Activated CD4-positive, alpha-beta memory T cell treated with anti-CD3 and anti-CD28 coated beads for 36 hours (primary cell): ENCODE measurements around the gene NFIX. TPM values are rescaled to one million over a fixed set of nuclear protein-coding genes. Genes with fewer than 3 reads are reported as not detected.

Experiments used
- CTCF ChIA-PET: fragments of 350-600 bp; sonication (Branson Sonifier 250); formaldehyde crosslinking; loops from one replicate; lab custom pipeline; 2021; ENCODE audit warnings: antibody characterized with exemption, inconsistent platforms; lab: Charles Lee
- POLR2A ChIA-PET: fragments of 350-600 bp; sonication (Branson Sonifier 250); formaldehyde crosslinking; loops from one replicate; lab custom pipeline; 2021; ENCODE audit warnings: antibody characterized with exemption; lab: Charles Lee
- DNase-seq: peaks from one replicate; pipeline ENCODE4 v3.0.0-alpha.2; 2020
- H3K27ac Mint-ChIP-seq: one replicate; pipeline ENCODE4 v1.8.0; 2021; ENCODE audit warnings: mixed read lengths
- H3K27me3 Mint-ChIP-seq: one replicate; pipeline ENCODE4 v1.8.0; 2021; ENCODE audit warnings: mixed read lengths
- H3K36me3 Mint-ChIP-seq: one replicate; pipeline ENCODE4 v1.8.0; 2021; ENCODE audit warnings: mixed read lengths
- H3K4me1 Mint-ChIP-seq: one replicate; pipeline ENCODE4 v1.8.0; 2021; ENCODE audit warnings: low read depth, mixed read lengths
- H3K4me3 Mint-ChIP-seq: one replicate; pipeline ENCODE4 v1.8.0; 2021; ENCODE audit warnings: mild to moderate bottlenecking, mixed read lengths
- H3K9me3 Mint-ChIP-seq: one replicate; pipeline ENCODE4 v1.8.0; 2021; ENCODE audit warnings: mixed read lengths
- intact Hi-C: fragments of 100-400 bp; cut with micrococcal nuclease; formaldehyde crosslinking; loops from one replicate; pipeline ENCODE4 v1.15.1; 2023
- total RNA-seq, 2 experiments: library from RNA; stranded (reverse); gene quantifications; one replicate each; pipeline ENCODE4 v1.2.3, GENCODE V29; 2021

The NFIX gene
- total RNA-seq, 2 experiments from 2014 or later, result 1.6 to 2.0 TPM

- Mint-ChIP-seq H3K27ac (no peak overlapping the region), H3K27me3 (peaks cover 17% of the 10 kb centered on the region), H3K36me3 (peaks cover 4% of the 10 kb centered on the region), H3K9me3 (no peaks in the 10 kb centered on the region), H3K4me3 (no peak overlapping the region), H3K4me1 (peaks cover 10% of the 10 kb centered on the region)
- no peak for DNase-seq
- intact Hi-C loops, result no loop called here
- ChIA-PET POLR2A (no interaction called here), CTCF (interaction anchor here (1.0 to 4.1 kb wide), 7 partner anchors 15 to 66 kb away, joined by 3 to 27 read pairs (median 8); no protein-coding TSS in a partner anchor)
Observed at GRCh38 chr19:13028027-13028426, 32.8 kb downstream of the NFIX start.

- no peak for DNase-seq
- ChIA-PET CTCF (interaction anchor here (0.7 to 5.0 kb wide), 8 partner anchors 14 to 65 kb away, joined by 3 to 40 read pairs (median 10); no protein-coding TSS in a partner anchor), POLR2A (no interaction called here)
- intact Hi-C loops, result no loop called here
- no peak overlapping the region for H3K4me3 Mint-ChIP-seq
- peaks cover under 1% of the 10 kb centered on the region for H3K36me3 Mint-ChIP-seq
- H3K9me3 Mint-ChIP-seq, result no peaks in the 10 kb centered on the region
- H3K27ac Mint-ChIP-seq, result no peak overlapping the region
- peaks cover 12% of the 10 kb centered on the region for H3K27me3 Mint-ChIP-seq
- peaks cover 7% of the 10 kb centered on the region for H3K4me1 Mint-ChIP-seq
Observed at GRCh38 chr19:13029301-13029880, 34.1 kb downstream of the NFIX start.

GRCh38 chr19:13029893-13030292, 34.6 kb downstream of the NFIX start:
- Mint-ChIP-seq H3K27me3 (peaks cover 8% of the 10 kb centered on the region), H3K4me1 (peaks cover 5% of the 10 kb centered on the region), H3K9me3 (no peaks in the 10 kb centered on the region), H3K4me3 (no peak overlapping the region), H3K27ac (no peak overlapping the region), H3K36me3 (no peaks in the 10 kb centered on the region)
- POLR2A ChIA-PET, result no interaction called here
- CTCF ChIA-PET, result interaction anchor here (0.7 to 5.0 kb wide), 6 partner anchors 13 to 64 kb away, joined by 3 to 40 read pairs (median 14); no protein-coding TSS in a partner anchor
- intact Hi-C loops, result loop anchor here (5.0 kb wide), 2 partner anchors 48 to 62 kb away; no protein-coding TSS in a partner anchor
- peak; percentile 37 for DNase-seq

GRCh38 chr19:13031917-13032623, 36.8 kb downstream of the NFIX start:
- CTCF ChIA-PET, result interaction anchor here (0.6 to 5.0 kb wide), 4 partner anchors 29 to 771 kb away, joined by 3 to 42 read pairs (median 25); no protein-coding TSS in a partner anchor
- DNase-seq, result no peak
- intact Hi-C loops, result loop anchor here (5.0 kb wide), 2 partner anchors 50 to 60 kb away; no protein-coding TSS in a partner anchor

GRCh38 chr19:13032837-13033236, 37.6 kb downstream of the NFIX start:
- H3K27me3 Mint-ChIP-seq, result no peaks in the 10 kb centered on the region
- H3K4me1 Mint-ChIP-seq, result peaks cover 5% of the 10 kb centered on the region
- H3K36me3 Mint-ChIP-seq, result no peaks in the 10 kb centered on the region
- H3K4me3 Mint-ChIP-seq, result no peak overlapping the region
- intact Hi-C loops, result loop anchor here (5.0 kb wide), 2 partner anchors 51 to 59 kb away; no protein-coding TSS in a partner anchor
- no peak overlapping the region for H3K27ac Mint-ChIP-seq
- ChIA-PET POLR2A (no interaction called here), CTCF (interaction anchor here (0.6 to 5.0 kb wide), 7 partner anchors 11 to 72 kb away, joined by 3 to 42 read pairs (median 7); no protein-coding TSS in a partner anchor)
- no peaks in the 10 kb centered on the region for H3K9me3 Mint-ChIP-seq
- DNase-seq, result no peak

More at GRCh38 chr19:13031917-13032623, 36.8 kb downstream of the NFIX start:
- no peaks in the 10 kb centered on the region for H3K27me3 Mint-ChIP-seq
- H3K9me3 Mint-ChIP-seq, result no peaks in the 10 kb centered on the region
- no peak overlapping the region for H3K27ac Mint-ChIP-seq
- POLR2A ChIA-PET, result no interaction called here
- peaks cover 5% of the 10 kb centered on the region for H3K4me1 Mint-ChIP-seq
- H3K36me3 Mint-ChIP-seq, result no peaks in the 10 kb centered on the region
- H3K4me3 Mint-ChIP-seq, result no peak overlapping the region

GRCh38 chr19:13033244-13033643, 38.0 kb downstream of the NFIX start:
- Mint-ChIP-seq H3K27ac (no peak overlapping the region), H3K9me3 (no peaks in the 10 kb centered on the region), H3K27me3 (no peaks in the 10 kb centered on the region), H3K4me1 (peaks cover 5% of the 10 kb centered on the region), H3K36me3 (no peaks in the 10 kb centered on the region), H3K4me3 (no peak overlapping the region)
- ChIA-PET POLR2A (no interaction called here), CTCF (interaction anchor here (0.6 to 5.0 kb wide), 16 partner anchors 9 to 229 kb away, joined by 3 to 42 read pairs (median 5); no protein-coding TSS in a partner anchor)
- no peak for DNase-seq
- intact Hi-C loops, result loop anchor here (5.0 kb wide), 2 partner anchors 51 to 59 kb away; no protein-coding TSS in a partner anchor

- no peaks in the 10 kb centered on the region for H3K9me3 Mint-ChIP-seq
- DNase-seq, result peak; percentile 60
- H3K27ac Mint-ChIP-seq, result no peak overlapping the region
- H3K4me3 Mint-ChIP-seq, result no peak overlapping the region
- intact Hi-C loops, result loop anchor here (5.0 kb wide), 2 partner anchors 52 to 58 kb away; no protein-coding TSS in a partner anchor
- H3K27me3 Mint-ChIP-seq, result no peaks in the 10 kb centered on the region
- POLR2A ChIA-PET, result no interaction called here
- no peaks in the 10 kb centered on the region for H3K36me3 Mint-ChIP-seq
- CTCF ChIA-PET, result interaction anchor here (0.6 to 5.0 kb wide), 19 partner anchors 10 to 229 kb away, joined by 3 to 42 read pairs (median 4); no protein-coding TSS in a partner anchor
- peaks cover 5% of the 10 kb centered on the region for H3K4me1 Mint-ChIP-seq
Observed at GRCh38 chr19:13033819-13034611, 38.7 kb downstream of the NFIX start.

GRCh38 chr19:13034636-13035035, 39.4 kb downstream of the NFIX start:
- no peaks in the 10 kb centered on the region for H3K36me3 Mint-ChIP-seq
- intact Hi-C loops, result loop anchor here (5.0 kb wide), 2 partner anchors 52 to 58 kb away; no protein-coding TSS in a partner anchor
- no peaks in the 10 kb centered on the region for H3K27me3 Mint-ChIP-seq
- CTCF ChIA-PET, result interaction anchor here (1.1 to 5.0 kb wide), 9 partner anchors 13 to 69 kb away, joined by 3 to 42 read pairs (median 7); no protein-coding TSS in a partner anchor
- peaks cover 5% of the 10 kb centered on the region for H3K4me1 Mint-ChIP-seq
- no peak overlapping the region for H3K27ac Mint-ChIP-seq
- POLR2A ChIA-PET, result no interaction called here
- H3K4me3 Mint-ChIP-seq, result no peak overlapping the region
- H3K9me3 Mint-ChIP-seq, result no peaks in the 10 kb centered on the region
- no peak for DNase-seq

GRCh38 chr19:13035820-13036365, 40.6 kb downstream of the NFIX start:
- Mint-ChIP-seq H3K4me3 (no peak overlapping the region), H3K27ac (no peak overlapping the region), H3K9me3 (no peaks in the 10 kb centered on the region), H3K36me3 (no peaks in the 10 kb centered on the region), H3K27me3 (no peaks in the 10 kb centered on the region), H3K4me1 (peaks cover 5% of the 10 kb centered on the region)
- POLR2A ChIA-PET, result no interaction called here
- intact Hi-C loops, result no loop called here
- no peak for DNase-seq
- CTCF ChIA-PET, result no interaction called here

GRCh38 chr19:13036366-13036976, 41.2 kb downstream of the NFIX start:
- Mint-ChIP-seq H3K27ac (no peak overlapping the region), H3K36me3 (no peaks in the 10 kb centered on the region), H3K27me3 (no peaks in the 10 kb centered on the region), H3K4me1 (peaks cover 5% of the 10 kb centered on the region), H3K9me3 (no peaks in the 10 kb centered on the region), H3K4me3 (no peak overlapping the region)
- ChIA-PET POLR2A (no interaction called here), CTCF (no interaction called here)
- no peak for DNase-seq
- intact Hi-C loops, result no loop called here

- ChIA-PET CTCF (no interaction called here), POLR2A (no interaction called here)
- Mint-ChIP-seq H3K27me3 (no peaks in the 10 kb centered on the region), H3K9me3 (no peaks in the 10 kb centered on the region), H3K4me3 (no peak overlapping the region), H3K4me1 (peaks cover 5% of the 10 kb centered on the region), H3K27ac (no peak overlapping the region), H3K36me3 (no peaks in the 10 kb centered on the region)
- no peak for DNase-seq
- intact Hi-C loops, result no loop called here
Observed at GRCh38 chr19:13037161-13037560, 41.9 kb downstream of the NFIX start.
